Retinal pigment epithelial cell (primary cell): ENCODE results near the gene DCST1.

Source experiments
- DNase-seq: peaks from one replicate; pipeline ENCODE4 v3.0.0-alpha.2; 2010; ENCODE audit warnings: low read depth
- H3K4me3 ChIP-seq: 2 replicates; pipeline ENCODE4 v1.5.1; 2011; ENCODE audit warnings: mild to moderate bottlenecking, low read length, control low read depth, moderate library complexity
- CTCF ChIP-seq: conservative IDR thresholded peaks from 2 replicates; pipeline ENCODE4 v1.5.1; 2011; ENCODE audit warnings: low read depth, low read length, control low read depth, inconsistent platforms

DCST1 gene

DNA sequence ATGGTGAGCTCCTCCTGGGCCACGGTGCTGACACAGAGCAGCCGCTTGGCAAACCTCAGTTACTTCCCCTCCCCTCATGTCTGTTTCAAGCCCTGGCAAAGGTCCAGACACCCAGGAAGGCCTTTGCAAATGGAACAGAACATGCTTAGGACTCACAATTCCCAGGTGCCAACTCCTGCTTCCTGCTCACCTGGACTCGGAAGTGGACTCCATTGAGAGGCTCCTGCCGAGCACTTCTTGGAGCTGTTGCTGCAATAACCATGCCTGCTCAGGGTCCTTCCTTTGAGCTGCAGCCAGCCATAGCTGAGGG is 10.7 kb upstream of the DCST1 start:
- no peak overlapping the region for H3K4me3 ChIP-seq
- TF ChIP-seq CTCF, result no peak
- no peak for DNase-seq

DNA sequence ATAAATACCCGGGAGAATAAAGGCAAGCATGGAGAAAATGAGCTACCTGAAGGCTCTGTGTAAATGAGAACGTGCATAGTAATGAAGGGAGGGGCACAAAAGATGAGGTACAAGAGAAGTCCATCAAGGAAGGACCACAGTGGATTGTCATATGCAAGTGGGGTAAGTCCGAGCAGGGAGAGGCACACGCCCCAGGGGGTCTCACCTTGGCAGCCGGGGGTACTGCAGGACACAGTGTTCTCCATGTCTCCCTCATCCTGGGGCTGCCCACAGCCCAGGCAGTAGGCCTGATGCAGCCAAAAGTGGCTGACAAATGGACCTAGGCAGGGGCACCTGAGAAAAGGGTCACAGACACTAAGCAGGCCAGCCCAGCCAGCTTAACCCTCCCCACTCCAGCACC is 10.0 kb upstream of the DCST1 start:
- no peak for TF ChIP-seq CTCF
- DNase-seq, result no peak
- no peak overlapping the region for H3K4me3 ChIP-seq

GRCh38 chr1:155024315-155024714 is 9.3 kb upstream of the DCST1 start:
- no peak for TF ChIP-seq CTCF

GRCh38 chr1:155026154-155026553 is 7.5 kb upstream of the DCST1 start:
- no peak for DNase-seq

More at GRCh38 chr1:155024315-155024714, 9.3 kb upstream of the DCST1 start:
- no peak for DNase-seq
- H3K4me3 ChIP-seq, result no peak overlapping the region

DNA sequence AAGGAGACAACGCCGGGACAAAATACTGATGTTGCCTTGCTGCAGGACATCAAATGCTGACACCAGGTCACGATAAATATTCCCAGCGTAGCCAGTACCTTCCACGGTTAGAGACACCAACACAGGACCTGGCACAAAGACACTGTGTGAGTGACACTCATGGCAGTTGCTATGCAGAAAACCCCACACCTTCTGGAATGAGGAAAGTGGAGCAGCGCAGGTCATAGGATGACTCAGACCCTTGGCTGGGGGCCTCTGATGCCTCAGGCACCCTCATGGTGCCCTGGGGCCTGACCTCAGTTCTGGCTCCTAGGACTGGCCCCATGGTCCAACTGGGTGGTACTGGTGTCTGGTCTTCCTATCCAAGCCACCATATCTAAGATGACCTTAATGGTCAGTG is 7.0 kb upstream of the DCST1 start:
- no peak for DNase-seq
- no peak for TF ChIP-seq CTCF
- no peak overlapping the region for H3K4me3 ChIP-seq

More at GRCh38 chr1:155026154-155026553, 7.5 kb upstream of the DCST1 start:
- TF ChIP-seq CTCF, result no peak
- H3K4me3 ChIP-seq, result no peak overlapping the region

GRCh38 chr1:155029513-155030242 is 3.9 kb upstream of the DCST1 start:
- no peak overlapping the region for H3K4me3 ChIP-seq
- no peak for TF ChIP-seq CTCF
- no peak for DNase-seq

- no peak for TF ChIP-seq CTCF
- H3K4me3 ChIP-seq, result no peak overlapping the region
- no peak for DNase-seq
Observed at GRCh38 chr1:155030243-155030795, 3.3 kb upstream of the DCST1 start.
